Liver (tissue), 9 donors: ENCODE results near the gene ZNF423. TPM values are rescaled to one million over a fixed set of nuclear protein-coding genes. Genes with fewer than 3 reads are reported as not detected.
A peak's percentile ranks its signal among the peaks of the same experiment; 100 is the strongest.

ENCODE experiments used
- DNase-seq: peaks from one replicate; pipeline ENCODE4 v3.0.0-alpha.2; 2017; ENCODE audit warnings: low spot score
- H3K27ac ChIP-seq, 2 donors: one replicate each; pipeline ENCODE4 v1.7.0; 2013; ENCODE audit warnings: inconsistent platforms in 2 of 2, low read length in 2 of 2, control low read depth in 1 of 2, low read depth in 1 of 2, mild to moderate bottlenecking in 1 of 2
- H3K27me3 ChIP-seq, 4 donors: one replicate each; pipeline versions ENCODE4 v1.6.1 to v1.7.0; 2013; ENCODE audit warnings: low read length in 3 of 4, inconsistent platforms in 1 of 4, mild to moderate bottlenecking in 1 of 4, moderate library complexity in 1 of 4; ENCODE audit not compliant: control insufficient read depth in 4 of 4, insufficient read depth in 4 of 4
- H3K36me3 ChIP-seq, 4 donors: one replicate each; pipeline versions ENCODE4 v1.6.1 to v1.7.0; 2013; ENCODE audit warnings: low read length in 3 of 4, mild to moderate bottlenecking in 3 of 4, low read depth in 1 of 4, moderate library complexity in 1 of 4; ENCODE audit not compliant: control insufficient read depth in 4 of 4, insufficient read depth in 3 of 4
- H3K4me1 ChIP-seq, 4 donors: one replicate each; pipeline versions ENCODE4 v1.6.1 to v1.7.0; 2013; ENCODE audit warnings: low read length in 3 of 4, mild to moderate bottlenecking in 3 of 4, moderate library complexity in 1 of 4; ENCODE audit not compliant: control insufficient read depth in 4 of 4, insufficient read depth in 4 of 4
- H3K4me3 ChIP-seq, 3 donors: one replicate each; pipeline versions ENCODE4 v1.6.1 to v1.7.0; 2013; ENCODE audit warnings: low read length in 3 of 3, control low read depth in 1 of 3, low read depth in 1 of 3, mild to moderate bottlenecking in 1 of 3
- H3K9ac ChIP-seq, 2 donors: one replicate each; pipeline ENCODE4 v1.7.0; 2013; ENCODE audit warnings: low read length in 2 of 2, mild to moderate bottlenecking in 2 of 2, moderate library complexity in 2 of 2, control low read depth in 1 of 2, low read depth in 1 of 2
- H3K9me3 ChIP-seq, 4 donors: one replicate each; pipeline versions ENCODE4 v1.6.1 to v1.7.0; 2013; ENCODE audit warnings: low read length in 3 of 4; ENCODE audit not compliant: control insufficient read depth in 4 of 4
- ATF3 ChIP-seq: IDR thresholded peaks from 2 replicates; pipeline ENCODE4 v1.6.1; 2016; ENCODE audit warnings: antibody characterized with exemption
- CTCF ChIP-seq: fragments of 150-350 bp; IDR thresholded peaks from 2 replicates; pipeline ENCODE4 v1.5.1; 2017; ENCODE audit warnings: improper control_type of control experiment, low read depth, low read length; ENCODE audit not compliant: missing input control
- EGR1 ChIP-seq, 2 donors: IDR thresholded peaks; 2 replicates each; pipeline ENCODE4 v1.6.1; 2016 to 2018; ENCODE audit warnings: antibody characterized with exemption in 2 of 2, low read depth in 2 of 2
- FOXA1 ChIP-seq: IDR thresholded peaks from 2 replicates; pipeline ENCODE4 v1.6.1; 2016; ENCODE audit warnings: antibody characterized with exemption
- FOXA2 ChIP-seq: IDR thresholded peaks from 2 replicates; pipeline ENCODE4 v1.6.1; 2016; ENCODE audit warnings: antibody characterized with exemption
- GABPA ChIP-seq, 2 donors: IDR thresholded peaks in 1 of 2; conservative IDR thresholded peaks in 1 of 2; 2 replicates each; pipeline ENCODE4 v1.6.1; 2016; ENCODE audit warnings: antibody characterized with exemption in 2 of 2, mild to moderate bottlenecking in 1 of 2, moderate library complexity in 1 of 2
- HNF4A ChIP-seq, 2 donors: conservative IDR thresholded peaks; 2 replicates each; pipeline ENCODE4 v1.6.1; 2016; ENCODE audit warnings: antibody characterized with exemption in 2 of 2, mild to moderate bottlenecking in 2 of 2
- HNF4G ChIP-seq: IDR thresholded peaks from 2 replicates; pipeline ENCODE4 v1.6.1; 2016; ENCODE audit warnings: antibody characterized with exemption
- JUND ChIP-seq, 2 donors: IDR thresholded peaks; 2 replicates each; pipeline ENCODE4 v1.6.1; 2016; ENCODE audit warnings: antibody characterized with exemption in 2 of 2
- MAX ChIP-seq: IDR thresholded peaks from 2 replicates; pipeline ENCODE4 v1.6.1; 2016; ENCODE audit warnings: antibody characterized with exemption
- NR2F2 ChIP-seq: IDR thresholded peaks from 2 replicates; pipeline ENCODE4 v1.6.1; 2016; ENCODE audit warnings: antibody characterized with exemption
- RAD21 ChIP-seq, 2 donors: IDR thresholded peaks; 2 replicates each; pipeline ENCODE4 v1.6.1; 2016; ENCODE audit warnings: antibody characterized with exemption in 2 of 2, mild to moderate bottlenecking in 2 of 2
- REST ChIP-seq: IDR thresholded peaks from 2 replicates; pipeline ENCODE4 v1.6.1; 2016; ENCODE audit warnings: antibody characterized with exemption, mild to moderate bottlenecking
- RXRA ChIP-seq, 2 donors: IDR thresholded peaks; 2 replicates each; pipeline ENCODE4 v1.6.1; 2017 to 2018; ENCODE audit warnings: antibody characterized with exemption in 2 of 2, mild to moderate bottlenecking in 1 of 2
- SP1 ChIP-seq: IDR thresholded peaks from 2 replicates; pipeline ENCODE4 v1.6.1; 2018; ENCODE audit warnings: antibody characterized with exemption, mild to moderate bottlenecking
- TAF1 ChIP-seq: conservative IDR thresholded peaks from 2 replicates; pipeline ENCODE4 v1.6.1; 2016; ENCODE audit warnings: antibody characterized with exemption, mild to moderate bottlenecking
- YY1 ChIP-seq: IDR thresholded peaks from 2 replicates; pipeline ENCODE4 v1.6.1; 2016; ENCODE audit warnings: antibody characterized with exemption, mild to moderate bottlenecking
- ZBTB33 ChIP-seq: IDR thresholded peaks from 2 replicates; pipeline ENCODE4 v1.6.1; 2016; ENCODE audit warnings: antibody characterized with exemption
- WGBS: extraction: QIAGEN DNeasy Blood & Tissue Kit; methylation state at CpG from one replicate; pipeline ENCODE4 v1.1.7; 2013; 5-methylcytosine and 5-hydroxymethylcytosine counted together
- polyA plus RNA-seq, 2 donors: library from polyadenylated mRNA; stranded (reverse) in 1 of 2; unstranded in 1 of 2; fragments of 200-250 nt in 1 of 2; fragments of >200 nt in 1 of 2; fragmentation: Nextera tagmentation in 1 of 2; extraction: Ambion mirVana in 1 of 2; gene quantifications; one replicate each; pipeline versions ENCODE4 v1.2.1 to v1.2.3, GENCODE V29; 2013 to 2015
- total RNA-seq, 2 donors: library from RNA; depleted of rRNA; stranded (reverse); fragments of >200 nt; gene quantifications; one replicate each; pipeline ENCODE4 v1.2.3, GENCODE V29; 2014
- donor health status: healthy.
- donor health status: healthy.
- donor health status: healthy.
- donor health status: healthy.
- donor health status: healthy.

The ZNF423 gene
- total and polyA plus RNA-seq, 4 donors, result 0.24 to 1.6 (median 0.39) TPM

- no peaks in the 10 kb centered on the region for H3K36me3 ChIP-seq
- H3K4me3 ChIP-seq, result no peak overlapping the region
- WGBS, result 85% methylated on average over 6 of the region's 6 CpGs
- no peak for TF ChIP-seq JUND (IDR thresholded peaks at IDR 0.05)
- no peak for TF ChIP-seq YY1
- no peak for TF ChIP-seq SP1
- no peak for TF ChIP-seq HNF4G
- TF ChIP-seq MAX, result no peak
- TF ChIP-seq GABPA (IDR thresholded peaks at IDR 0.05 in 1 of 2, conservative IDR thresholded peaks at IDR 0.05 in 1 of 2), result no peak
- TF ChIP-seq FOXA2, result no peak
- TF ChIP-seq NR2F2, result no peak
- TF ChIP-seq EGR1 (IDR thresholded peaks at IDR 0.05; ENCODE audit: low read depth in 2 of 2), result no peak
- no peak for TF ChIP-seq FOXA1
- TF ChIP-seq TAF1, result no peak
- no peaks in the 10 kb centered on the region for H3K27me3 ChIP-seq
- no peak overlapping the region for H3K27ac ChIP-seq
- H3K9ac ChIP-seq, result no peak overlapping the region
- DNase-seq, result peak; percentile 13
- no peaks in the 10 kb centered on the region for H3K9me3 ChIP-seq
- no peaks in the 10 kb centered on the region for H3K4me1 ChIP-seq
These were observed 395.8 kb downstream of the ZNF423 start for GRCh38 chr16:49459953-49460735.

- Histone ChIP-seq H3K27me3 (no peaks in the 10 kb centered on the region), H3K9ac (no peak overlapping the region), H3K4me1 (no peaks in the 10 kb centered on the region), H3K9me3 (no peaks in the 10 kb centered on the region), H3K4me3 (no peak overlapping the region), H3K36me3 (no peaks in the 10 kb centered on the region), H3K27ac (no peak overlapping the region)
- no peak for DNase-seq
- 92% methylated on average over 5 of the region's 5 CpGs for WGBS
- TF ChIP-seq RXRA (IDR thresholded peaks at IDR 0.05), result no peak
- TF ChIP-seq JUND (IDR thresholded peaks at IDR 0.05), result no peak
- TF ChIP-seq SP1, result no peak
- no peak for TF ChIP-seq GABPA (IDR thresholded peaks at IDR 0.05 in 1 of 2, conservative IDR thresholded peaks at IDR 0.05 in 1 of 2)
- TF ChIP-seq MAX, result no peak
- no peak for TF ChIP-seq FOXA2
- TF ChIP-seq ZBTB33, result no peak
- no peak for TF ChIP-seq HNF4G
- TF ChIP-seq ATF3, result no peak
- no peak for TF ChIP-seq FOXA1
- TF ChIP-seq RAD21 (IDR thresholded peaks at IDR 0.05), result no peak
- no peak for TF ChIP-seq REST
- no peak for TF ChIP-seq NR2F2
- no peak for TF ChIP-seq CTCF
- TF ChIP-seq HNF4A (conservative IDR thresholded peaks at IDR 0.05), result no peak
- no peak for TF ChIP-seq TAF1
- no peak for TF ChIP-seq YY1
- TF ChIP-seq EGR1 (IDR thresholded peaks at IDR 0.05; ENCODE audit: low read depth in 2 of 2), result no peak
These were observed 397.1 kb downstream of the ZNF423 start for GRCh38 chr16:49458656-49459445.
